Measurements from ENCODE around the gene POLD4. TPM values are rescaled to one million over a fixed set of nuclear protein-coding genes. Genes with fewer than 3 reads are reported as not detected.
"Not testable (repeated sequence)": the region's sequence is repeated elsewhere in the genome, so short reads cannot be mapped to it uniquely, and the experiment has no call there.

POLD4 gene
- total RNA-seq: 10 to 100 TPM; 16.4 to 23.8 (median 22.0) TPM

DNA sequence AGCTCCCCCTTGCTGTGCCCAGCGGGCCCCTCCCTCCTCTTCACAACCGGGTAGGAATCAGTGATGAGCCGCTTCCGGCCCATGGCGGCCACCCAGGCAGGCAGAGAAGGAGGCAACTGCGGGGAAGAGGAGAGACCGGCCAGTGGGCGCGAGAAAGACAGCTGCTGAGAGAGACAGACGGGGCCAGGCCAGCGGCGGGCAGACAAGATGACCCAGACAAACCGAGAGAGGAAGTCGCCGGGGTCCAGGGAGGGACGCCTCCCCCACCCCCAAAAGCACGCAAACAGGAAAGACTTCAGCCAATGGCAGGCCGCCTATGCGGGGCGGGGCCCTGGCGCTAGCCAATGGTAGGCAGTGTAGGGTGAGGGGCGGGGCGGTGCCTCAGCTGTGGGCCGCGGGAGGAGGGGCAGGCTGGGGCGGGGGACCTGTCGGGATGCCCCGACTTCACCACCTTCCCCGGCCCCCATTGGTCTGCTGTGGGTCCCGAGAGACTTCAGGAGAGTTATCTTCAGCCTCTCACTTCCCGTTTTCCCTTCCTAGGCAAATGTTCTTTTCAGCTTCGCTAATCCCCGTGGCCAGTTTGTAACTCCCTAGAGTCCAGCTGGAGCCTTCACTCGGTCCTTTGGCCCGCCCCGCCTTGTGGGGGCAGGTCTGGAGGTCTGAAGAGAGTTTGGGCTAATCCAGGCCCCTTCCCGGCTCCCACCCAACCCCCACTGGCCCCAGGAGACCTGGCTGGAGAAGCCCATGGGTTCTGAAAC, at the start of gene POLD4:
POLD4 (minus strand) TSS at position 230 of the 758 bp plus-strand sequence; CDS start at position 83, 147 bp downstream.
- ATAC-seq (peak; percentile 93), DNase-seq (peak; percentile 95)
- no peaks in the 10 kb centered on the region for H3K27me3 Mint-ChIP-seq (ENCODE audit: low read depth)
- peak within 1 kb of the TSS; percentile 96 for H3K4me3 Mint-ChIP-seq
- no peaks in the 10 kb centered on the region for H3K36me3 Mint-ChIP-seq (ENCODE audit: insufficient read depth)
- H3K4me1 Mint-ChIP-seq (ENCODE audit: low read depth): peaks cover 62% of the 10 kb centered on the region
- H3K9me3 Mint-ChIP-seq: no peaks in the 10 kb centered on the region

DNA sequence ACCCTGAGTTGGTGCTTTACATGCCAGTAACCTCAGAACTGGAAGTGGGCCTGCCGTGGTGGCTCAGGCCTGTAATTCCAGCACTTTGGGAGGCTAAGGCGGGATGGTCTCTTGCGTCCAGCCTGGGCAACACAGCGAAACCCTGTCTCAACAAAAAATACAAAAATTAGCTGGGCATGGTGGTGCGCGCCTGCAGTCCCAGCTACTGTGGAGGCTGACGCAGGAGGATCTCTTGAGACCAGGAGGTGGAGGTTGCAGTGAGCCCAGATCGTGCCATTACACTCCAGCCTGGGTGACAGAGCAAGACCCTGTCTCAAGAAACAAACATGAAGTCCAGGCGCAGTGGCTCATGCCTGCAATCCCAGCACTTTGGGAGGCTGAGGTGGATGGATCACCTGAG, 49.7 kb upstream of the POLD4 start:
- DNase-seq; H3K9me3 Mint-ChIP-seq; ATAC-seq; H3K36me3 Mint-ChIP-seq (ENCODE audit: insufficient read depth); H3K27me3 Mint-ChIP-seq (ENCODE audit: low read depth): not testable (repeated sequence)
- Mint-ChIP-seq H3K4me3 (peak overlapping the region; percentile 88), H3K4me1 (ENCODE audit: low read depth) (peaks cover 73% of the 10 kb centered on the region)

DNA sequence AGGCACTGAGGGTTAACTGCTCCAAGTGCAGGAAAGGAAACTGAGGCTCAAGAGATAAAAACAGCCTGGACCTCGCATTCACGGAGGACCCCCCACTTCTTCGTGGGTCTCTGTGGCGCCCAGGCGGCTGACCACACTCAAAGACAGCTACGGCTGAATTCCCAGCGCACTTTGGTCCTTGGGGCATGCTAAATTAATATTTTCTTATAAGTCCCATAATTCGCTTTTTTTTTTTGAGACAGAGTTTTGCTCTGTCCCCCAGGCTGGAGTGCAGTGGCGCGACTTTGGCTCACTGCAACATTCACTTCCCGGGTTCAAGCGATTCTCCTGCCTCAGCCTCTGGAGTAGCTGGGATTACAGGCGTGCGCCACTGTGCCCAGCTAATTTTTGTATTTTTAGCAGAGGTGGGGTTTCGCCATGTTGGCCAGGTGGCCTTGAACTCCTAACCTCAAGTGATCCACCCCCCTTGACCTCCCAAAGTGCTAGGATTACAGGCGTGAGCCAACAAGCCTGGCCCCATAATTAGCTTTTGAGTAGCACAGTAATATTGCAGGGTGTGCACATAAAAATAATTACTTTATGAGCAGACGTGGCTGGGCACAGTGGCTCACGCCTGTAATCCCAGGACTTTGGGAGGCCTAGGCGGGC, 49.0 kb upstream of the POLD4 start:
- H3K4me3 Mint-ChIP-seq: peak overlapping the region; percentile 88
- H3K4me1 Mint-ChIP-seq (ENCODE audit: low read depth): peaks cover 73% of the 10 kb centered on the region
- not testable (repeated sequence) for H3K9me3 Mint-ChIP-seq; H3K27me3 Mint-ChIP-seq (ENCODE audit: low read depth); ATAC-seq; H3K36me3 Mint-ChIP-seq (ENCODE audit: insufficient read depth)
- peak; percentile 4 for DNase-seq

DNA sequence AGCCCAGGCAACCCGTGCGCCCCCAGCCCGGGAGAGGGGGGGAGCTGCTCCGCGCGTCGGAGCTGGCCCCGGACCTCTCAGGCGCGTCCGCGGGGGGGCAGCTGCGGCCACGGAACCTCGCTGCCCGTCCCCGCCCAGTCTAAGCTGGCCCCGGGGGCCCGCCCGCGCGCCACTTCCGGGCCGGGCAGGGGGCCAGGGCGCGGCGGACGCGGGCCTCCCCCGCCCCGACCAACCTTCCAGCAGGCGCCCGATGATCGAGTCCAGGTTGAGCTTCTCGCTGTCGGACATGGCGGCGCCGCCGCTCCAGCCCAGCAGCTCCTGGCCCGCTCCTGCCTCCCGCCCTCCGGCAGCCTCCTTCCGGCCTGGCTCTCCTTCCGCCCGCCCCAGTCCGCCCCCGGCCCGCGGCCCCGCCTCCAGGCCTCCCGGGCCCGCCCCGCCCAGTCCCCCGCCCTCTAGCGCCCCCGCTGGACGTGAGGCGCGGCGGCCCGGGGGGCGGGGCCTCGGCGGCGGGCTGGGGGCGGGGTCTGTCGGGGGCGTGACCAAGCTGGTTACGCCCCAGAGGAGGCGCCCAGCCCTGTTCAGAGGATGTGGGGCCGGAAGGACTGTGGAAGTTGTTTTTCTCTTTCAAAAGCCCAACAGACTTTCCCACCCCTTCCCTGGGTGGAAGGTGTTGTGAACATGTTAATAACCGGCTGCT, 48.3 kb upstream of the POLD4 start, which contains the start of gene PPP1CA:
PPP1CA (minus strand) TSS at position 364 of the 697 bp plus-strand sequence; CDS start at position 288, 76 bp downstream.
- Mint-ChIP-seq H3K27me3 (ENCODE audit: low read depth) (no peaks in the 10 kb centered on the region), H3K9me3 (no peaks in the 10 kb centered on the region), H3K36me3 (ENCODE audit: insufficient read depth) (peaks cover 5% of the 10 kb centered on the region), H3K4me1 (ENCODE audit: low read depth) (peaks cover 71% of the 10 kb centered on the region), H3K4me3 (peak within 1 kb of the TSS; percentile 88)
- peak; percentile 92 for DNase-seq
- peak; percentile 75 to 77 for ATAC-seq

DNA sequence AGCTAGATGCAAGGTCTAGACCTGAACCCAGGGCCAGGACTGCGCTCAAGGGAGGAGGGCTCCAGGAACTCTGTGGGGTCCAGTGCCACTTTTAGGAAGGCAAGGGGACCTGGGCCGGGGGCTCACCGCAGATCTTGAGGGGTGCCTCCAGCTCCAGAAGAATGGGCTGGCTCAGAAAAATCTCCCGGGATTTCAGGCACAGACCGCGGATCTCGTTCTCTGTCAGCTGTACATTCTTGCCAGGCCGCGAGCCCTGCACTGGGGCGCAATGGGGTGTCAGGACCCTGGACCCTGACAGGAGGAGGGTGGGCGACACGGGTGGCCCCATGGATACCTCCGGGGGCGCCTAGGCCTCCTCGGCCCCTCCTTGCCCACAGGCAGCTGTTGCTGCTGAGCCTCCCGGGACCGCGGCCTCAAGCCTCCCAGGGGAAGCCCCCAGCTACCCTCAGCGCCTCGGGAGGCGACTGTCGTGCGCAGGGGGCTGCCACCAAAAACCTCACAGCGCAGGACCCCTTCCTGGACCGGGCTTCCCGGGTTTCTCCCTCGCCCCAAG, 47.7 kb upstream of the POLD4 start:
- peak overlapping the region; percentile 88 for H3K4me3 Mint-ChIP-seq
- H3K27me3 Mint-ChIP-seq (ENCODE audit: low read depth): no peaks in the 10 kb centered on the region
- ATAC-seq (peak in 1 of 2 donors; percentile 1), DNase-seq (peak; percentile 5)
- H3K4me1 Mint-ChIP-seq (ENCODE audit: low read depth): peaks cover 69% of the 10 kb centered on the region
- H3K36me3 Mint-ChIP-seq (ENCODE audit: insufficient read depth): peaks cover 5% of the 10 kb centered on the region
- no peaks in the 10 kb centered on the region for H3K9me3 Mint-ChIP-seq

DNA sequence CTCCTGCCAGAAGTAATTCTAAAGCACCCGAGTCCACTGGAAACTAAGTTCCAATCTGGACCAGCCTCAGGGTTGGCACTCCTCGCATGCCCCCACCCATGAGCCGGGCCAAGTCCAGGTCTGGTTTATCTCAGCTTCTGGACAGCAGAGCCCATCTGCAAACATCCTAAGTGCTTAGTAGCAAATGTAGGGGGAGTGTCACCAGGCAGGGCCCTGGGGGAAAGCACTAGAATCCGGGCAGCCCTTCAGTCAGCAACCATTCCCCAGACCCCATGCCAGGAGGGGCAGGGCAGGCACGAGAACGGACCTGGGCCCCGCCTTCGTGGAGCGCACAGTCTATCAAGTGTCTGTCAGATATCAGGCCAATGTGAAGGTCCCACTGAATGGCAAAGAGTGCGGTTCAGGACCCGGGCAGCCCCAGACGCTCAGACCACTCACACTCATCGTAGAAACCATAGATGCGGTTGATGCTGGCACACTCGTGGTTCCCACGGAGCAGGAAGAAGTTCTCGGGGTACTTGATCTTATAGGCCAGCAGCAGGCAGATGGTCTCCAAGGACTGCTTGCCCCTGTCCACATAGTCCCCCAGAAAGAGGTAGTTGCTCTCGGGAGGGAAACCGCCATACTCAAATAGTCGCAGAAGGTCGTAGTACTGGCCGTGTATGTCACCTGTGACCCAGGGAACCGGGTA, 47.0 kb upstream of the POLD4 start:
- Mint-ChIP-seq H3K4me3 (peak overlapping the region; percentile 88), H3K27me3 (ENCODE audit: low read depth) (no peaks in the 10 kb centered on the region), H3K9me3 (no peaks in the 10 kb centered on the region), H3K4me1 (ENCODE audit: low read depth) (peaks cover 64% of the 10 kb centered on the region), H3K36me3 (ENCODE audit: insufficient read depth) (peaks cover 5% of the 10 kb centered on the region)
- ATAC-seq (no peak), DNase-seq (no peak)

DNA sequence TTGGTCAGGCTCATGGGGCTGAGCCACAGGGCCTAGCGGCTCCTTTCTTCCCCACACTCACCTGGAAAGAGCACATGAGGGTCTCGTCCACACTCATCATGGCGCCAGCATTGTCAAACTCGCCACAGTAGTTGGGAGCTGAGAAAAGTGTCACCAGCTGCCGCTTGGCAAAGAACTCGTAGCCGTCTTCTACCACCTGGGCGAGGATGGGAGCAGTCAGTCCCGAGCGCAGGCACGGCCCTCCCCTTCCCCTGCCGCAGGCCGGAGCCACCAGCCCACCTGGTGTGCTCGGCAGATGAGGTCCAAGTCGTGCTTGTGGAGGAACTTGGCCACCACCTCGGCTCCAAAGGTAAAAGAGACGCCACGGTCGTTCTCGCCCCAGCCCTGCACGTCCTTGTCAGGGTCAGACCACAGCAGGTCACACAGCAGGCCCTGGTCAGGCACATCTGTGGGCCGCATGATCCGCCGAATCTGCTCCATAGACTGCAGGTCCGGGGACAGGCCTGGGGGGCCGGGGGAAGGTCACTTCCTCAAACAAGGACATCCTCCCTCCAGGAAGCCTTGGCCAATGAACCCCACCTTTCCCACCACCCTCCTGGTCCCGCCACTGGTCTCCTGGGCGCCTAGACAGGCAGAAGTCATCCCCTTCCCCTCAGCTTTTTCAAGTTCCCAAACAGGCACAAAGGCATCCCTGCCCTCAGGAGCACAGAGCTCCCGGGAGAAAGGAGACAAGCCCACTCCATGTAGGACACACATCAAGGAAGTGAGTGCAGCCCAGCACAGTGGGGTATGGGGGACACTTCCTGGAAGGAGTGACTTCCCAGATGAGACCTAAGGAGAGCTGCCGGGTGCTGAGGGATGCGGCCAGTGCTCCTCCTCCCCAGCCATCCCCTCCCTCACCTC, 45.6 kb upstream of the POLD4 start:
- Mint-ChIP-seq H3K4me3 (peak overlapping the region; percentile 16), H3K4me1 (ENCODE audit: low read depth) (peaks cover 52% of the 10 kb centered on the region), H3K9me3 (no peaks in the 10 kb centered on the region), H3K27me3 (ENCODE audit: low read depth) (no peaks in the 10 kb centered on the region), H3K36me3 (ENCODE audit: insufficient read depth) (peaks cover 5% of the 10 kb centered on the region)
- ATAC-seq: no peak
- no peak for DNase-seq

DNA sequence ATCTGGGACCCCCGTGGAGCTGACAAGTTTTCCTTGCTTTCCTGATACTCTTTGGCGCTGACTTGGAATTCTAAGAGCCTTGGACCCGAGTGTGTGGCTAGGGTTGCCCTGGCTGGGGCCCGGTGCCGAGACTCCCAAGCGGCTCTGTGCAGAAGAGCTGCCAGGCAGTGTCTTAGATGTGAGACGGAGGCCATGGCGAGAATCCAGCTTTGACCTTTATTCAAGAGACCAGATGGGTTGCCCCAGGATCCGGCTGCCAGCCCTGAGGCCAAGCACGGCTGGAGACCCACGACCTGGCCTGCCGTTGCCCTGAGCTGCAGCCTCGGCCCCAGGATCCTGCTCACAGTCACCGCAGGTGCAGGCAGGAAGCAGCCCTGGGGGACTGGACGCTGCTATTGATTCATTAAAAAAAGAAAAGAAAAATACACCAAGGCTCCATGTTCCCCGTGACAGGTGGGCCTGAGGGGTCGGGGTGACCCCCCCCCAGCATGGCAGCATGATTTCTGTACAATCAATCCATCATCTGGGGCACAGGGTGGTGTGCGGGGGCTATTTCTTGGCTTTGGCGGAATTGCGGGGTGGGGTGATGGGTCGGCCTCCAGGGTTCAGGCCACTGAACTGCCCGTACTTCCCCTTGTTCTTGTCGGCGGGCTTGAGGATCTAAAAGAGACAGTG, 44.8 kb upstream of the POLD4 start:
- ATAC-seq (no peak), DNase-seq (no peak)
- Mint-ChIP-seq H3K9me3 (no peaks in the 10 kb centered on the region), H3K27me3 (ENCODE audit: low read depth) (no peaks in the 10 kb centered on the region), H3K4me3 (no peak overlapping the region), H3K4me1 (ENCODE audit: low read depth) (peaks cover 54% of the 10 kb centered on the region), H3K36me3 (ENCODE audit: insufficient read depth) (peaks cover 8% of the 10 kb centered on the region)

DNA sequence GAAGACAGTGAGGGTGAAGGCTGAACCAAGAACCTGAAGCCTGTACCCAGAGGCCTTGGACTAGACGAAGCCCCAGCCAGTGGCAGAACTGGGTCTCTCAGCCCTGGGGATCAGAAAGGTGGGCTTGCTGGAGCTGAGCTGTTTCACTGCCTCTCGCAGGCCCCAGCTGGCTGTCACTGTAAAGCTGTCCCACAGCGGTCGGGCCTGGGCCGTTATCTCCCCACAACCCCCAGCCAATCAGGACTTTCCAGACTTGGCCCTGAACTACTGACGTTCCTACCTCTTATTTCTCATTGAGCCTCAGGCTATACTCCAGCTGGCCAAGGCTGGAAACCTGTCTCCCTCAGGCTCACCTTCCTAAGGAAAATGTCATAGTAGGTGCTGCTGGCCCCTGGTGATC, 44.2 kb upstream of the POLD4 start:
- ATAC-seq (no peak), DNase-seq (no peak)
- peaks cover 8% of the 10 kb centered on the region for H3K36me3 Mint-ChIP-seq (ENCODE audit: insufficient read depth)
- H3K9me3 Mint-ChIP-seq: no peaks in the 10 kb centered on the region
- no peaks in the 10 kb centered on the region for H3K27me3 Mint-ChIP-seq (ENCODE audit: low read depth)
- H3K4me1 Mint-ChIP-seq (ENCODE audit: low read depth): peaks cover 55% of the 10 kb centered on the region
- no peak overlapping the region for H3K4me3 Mint-ChIP-seq

DNA sequence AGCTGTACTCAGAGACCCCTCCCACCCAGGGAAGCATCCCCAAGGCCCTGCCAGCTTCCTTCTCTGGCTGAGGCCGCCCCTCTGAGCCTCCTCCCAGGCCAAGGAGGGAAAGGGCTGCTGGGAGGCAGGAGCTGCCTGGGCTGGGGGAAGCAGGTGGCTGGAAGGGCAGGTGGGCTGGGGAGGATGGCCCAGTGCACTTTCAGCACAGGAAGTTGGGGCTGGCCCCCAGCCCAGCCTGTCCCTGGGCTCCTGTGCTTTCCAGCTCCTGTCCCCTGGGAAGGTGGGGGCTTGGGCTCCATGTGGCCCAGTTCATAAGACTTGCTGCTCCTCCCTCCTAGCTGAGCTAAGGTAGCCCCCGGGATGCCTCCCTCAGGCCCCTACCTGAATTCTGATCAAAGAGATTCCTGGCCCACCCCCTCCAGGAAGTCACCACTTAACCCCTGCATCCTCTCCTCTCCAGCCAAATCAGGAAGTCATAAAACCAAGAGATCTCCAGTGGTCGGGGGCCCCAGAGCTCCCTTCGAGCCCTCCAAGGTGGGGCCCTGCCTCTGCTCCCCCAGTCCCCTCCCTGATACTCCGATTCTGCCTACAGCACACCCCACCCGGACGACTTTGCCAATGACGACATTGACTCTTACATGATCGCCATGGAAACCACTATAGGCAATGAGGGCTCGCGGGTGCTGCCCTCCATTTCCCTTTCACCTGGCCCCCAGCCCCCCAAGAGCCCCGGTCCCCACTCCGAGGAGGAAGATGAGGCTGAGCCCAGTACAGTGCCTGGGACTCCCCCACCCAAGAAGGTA, 43.4 kb upstream of the POLD4 start:
- no peak for DNase-seq
- H3K4me3 Mint-ChIP-seq: no peak overlapping the region
- peaks cover 8% of the 10 kb centered on the region for H3K36me3 Mint-ChIP-seq (ENCODE audit: insufficient read depth)

DNA sequence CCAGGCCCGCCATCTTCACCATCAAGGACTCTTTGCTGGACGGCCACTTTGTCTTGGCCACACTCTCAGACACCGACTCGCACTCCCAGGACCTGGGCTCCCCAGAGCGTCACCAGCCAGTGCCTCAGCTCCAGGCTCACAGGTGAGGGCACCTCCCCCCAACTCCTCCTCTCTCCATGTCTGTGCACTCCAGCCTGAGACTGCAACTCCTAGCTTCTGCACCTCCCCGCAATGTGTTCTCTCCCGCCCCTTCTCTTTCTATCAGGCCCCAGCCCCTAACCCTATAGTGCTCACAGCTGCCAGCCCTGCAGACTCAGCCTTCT, 42.9 kb upstream of the POLD4 start:
- peaks cover 8% of the 10 kb centered on the region for H3K36me3 Mint-ChIP-seq (ENCODE audit: insufficient read depth)
- ATAC-seq (no peak), DNase-seq (no peak)
- no peaks in the 10 kb centered on the region for H3K9me3 Mint-ChIP-seq
- H3K4me1 Mint-ChIP-seq (ENCODE audit: low read depth): peaks cover 55% of the 10 kb centered on the region
- no peaks in the 10 kb centered on the region for H3K27me3 Mint-ChIP-seq (ENCODE audit: low read depth)
- H3K4me3 Mint-ChIP-seq: no peak overlapping the region

More for the DNA sequence above, 43.4 kb upstream of the POLD4 start:
- Mint-ChIP-seq H3K9me3 (no peaks in the 10 kb centered on the region), H3K27me3 (ENCODE audit: low read depth) (no peaks in the 10 kb centered on the region), H3K4me1 (ENCODE audit: low read depth) (peaks cover 53% of the 10 kb centered on the region)
- ATAC-seq: no peak

DNA sequence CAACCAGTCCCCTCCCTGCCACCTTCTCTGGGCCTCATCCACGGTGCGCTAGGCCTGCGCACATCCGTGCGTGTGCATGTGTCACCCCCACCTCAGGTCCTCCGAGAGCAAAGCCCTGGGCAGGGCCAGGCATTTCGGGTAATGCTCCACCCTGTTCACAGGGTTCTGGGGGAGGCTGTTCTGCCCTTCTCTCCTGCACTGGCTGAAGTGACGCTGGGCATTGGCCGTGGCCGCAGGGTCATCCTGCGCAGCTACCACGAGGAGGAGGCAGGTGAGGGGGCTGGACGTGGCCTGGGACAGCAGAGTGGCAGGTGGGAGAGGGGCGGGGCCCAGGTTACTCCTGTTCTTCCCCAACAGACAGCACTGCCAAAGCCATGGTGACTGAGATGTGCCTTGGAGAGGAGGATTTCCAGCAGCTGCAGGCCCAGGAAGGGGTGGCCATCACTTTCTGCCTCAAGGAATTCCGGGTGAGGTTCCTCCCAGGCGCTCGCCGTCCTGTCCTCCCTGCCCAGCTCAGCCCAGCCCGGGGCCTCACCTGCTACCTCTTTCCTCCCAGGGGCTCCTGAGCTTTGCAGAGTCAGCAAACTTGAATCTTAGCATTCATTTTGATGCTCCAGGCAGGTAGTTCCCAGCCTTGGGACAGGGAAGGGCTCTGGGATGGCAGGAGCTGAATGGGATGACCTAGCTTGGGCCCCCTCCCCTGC, 42.4 kb upstream of the POLD4 start:
- Mint-ChIP-seq H3K36me3 (ENCODE audit: insufficient read depth) (peaks cover 8% of the 10 kb centered on the region), H3K4me3 (no peak overlapping the region), H3K9me3 (no peaks in the 10 kb centered on the region), H3K27me3 (ENCODE audit: low read depth) (no peaks in the 10 kb centered on the region), H3K4me1 (ENCODE audit: low read depth) (peaks cover 56% of the 10 kb centered on the region)
- DNase-seq: no peak
- ATAC-seq: no peak

All from activated T-cell treated with anti-CD3 and anti-CD28 coated beads, Interleukin-2, amount 50 U/mL, for 4 hours (primary cell).